Sigmoid colon (tissue), 4 donors: ENCODE results near the gene BPTF.

ENCODE experiments used
- CTCF ChIP-seq, 4 experiments: fragments of 450-650 bp in 3 of 4; fragments of 200-600 bp in 1 of 4; IDR thresholded peaks; one replicate each; pipeline ENCODE4 v1.5.1; 2016 to 2019; ENCODE audit warnings: antibody characterized with exemption in 4 of 4, mild to moderate bottlenecking in 3 of 4, moderate library complexity in 2 of 4
- EP300 ChIP-seq, 4 donors: sonication (generic); formaldehyde crosslinking; IDR thresholded peaks; one replicate each; pipeline ENCODE4 v1.6.1; 2017; ENCODE audit warnings: antibody characterized with exemption in 4 of 4
- POLR2A ChIP-seq, 2 donors: fragments of 450-650 bp; IDR thresholded peaks; one replicate each; pipeline ENCODE4 v1.6.1; 2016; ENCODE audit warnings: antibody characterized with exemption in 2 of 2, mild to moderate bottlenecking in 2 of 2, moderate library complexity in 2 of 2
- POLR2AphosphoS5 ChIP-seq, 4 donors: sonication (generic); formaldehyde crosslinking; IDR thresholded peaks; one replicate each; pipeline ENCODE4 v1.6.1; 2017; ENCODE audit warnings: antibody characterized with exemption in 4 of 4

GRCh38 chr17:67912088-67912487 lies 86.8 kb downstream of the BPTF start:
- TF ChIP-seq CTCF (IDR thresholded peaks at IDR 0.05) (no peak), EP300 (IDR thresholded peaks at IDR 0.05) (no peak), POLR2A (IDR thresholded peaks at IDR 0.05) (no peak), POLR2AphosphoS5 (IDR thresholded peaks at IDR 0.05) (no peak)
